Activated T-cell treated with anti-CD3 and anti-CD28 coated beads for 48 hours (primary cell): ENCODE measurements around the gene CIDEC.

Experiments used
- DNase-seq: peaks from one replicate; pipeline ENCODE4 v3.0.0-alpha.2; 2020; ENCODE audit warnings: low read depth

Gene CIDEC

GRCh38 chr3:9843715-9844438 is 36.2 kb downstream of the CIDEC start, which contains the start of gene RPUSD3:
RPUSD3 (minus strand) TSS chr3:9844008; CDS start chr3:9843990, 18 bp downstream.
- peak; percentile 95 for DNase-seq

GRCh38 chr3:9841015-9841414 is 39.0 kb downstream of the CIDEC start:
- DNase-seq = no peak

GRCh38 chr3:9838856-9839255 is 41.2 kb downstream of the CIDEC start:
- DNase-seq = no peak

GRCh38 chr3:9837701-9838582 is 42.1 kb downstream of the CIDEC start:
- no peak for DNase-seq

- no peak for DNase-seq
Observed at GRCh38 chr3:9834520-9835380, 45.3 kb downstream of the CIDEC start.

GRCh38 chr3:9833078-9833477 is 47.0 kb downstream of the CIDEC start:
- DNase-seq = no peak

GRCh38 chr3:9831253-9831652 is 48.8 kb downstream of the CIDEC start:
- no peak for DNase-seq

GRCh38 chr3:9828801-9829755 is 51.0 kb downstream of the CIDEC start:
- no peak for DNase-seq

- no peak for DNase-seq
Observed at GRCh38 chr3:9826815-9827573, 53.1 kb downstream of the CIDEC start.

- no peak for DNase-seq
Observed at GRCh38 chr3:9825451-9826040, 54.5 kb downstream of the CIDEC start.

- DNase-seq = no peak
Observed at GRCh38 chr3:9820946-9821345, 59.1 kb downstream of the CIDEC start.

GRCh38 chr3:9820543-9820942 is 59.5 kb downstream of the CIDEC start:
- DNase-seq = no peak

- no peak for DNase-seq
Observed at GRCh38 chr3:9818666-9819335, 61.3 kb downstream of the CIDEC start.

GRCh38 chr3:9817436-9817835 is 62.6 kb downstream of the CIDEC start:
- no peak for DNase-seq
